Measurements from ENCODE around the gene DTNB. TPM values are rescaled to one million over a fixed set of nuclear protein-coding genes. Genes with fewer than 3 reads are reported as not detected.

The DTNB gene
- total and polyA plus RNA-seq, 2 of the 4 experiments (the other 2 are of a cell fraction) = 3.8 to 5.3 TPM

GRCh38 chr2:25336383-25336841, 337.0 kb downstream of the DTNB start:
- no peak overlapping the region for H3K4me3 ChIP-seq (ENCODE audit: insufficient read depth, low read depth, low read length)
- H2AK5ac ChIP-seq (ENCODE audit: low read depth, low read length) = no peak overlapping the region
- ChIA-PET POLR2A (ENCODE audit: unreplicated experiment) (no interaction called here), CTCF (interaction anchor here (1.6 kb wide), 1 partner anchor 11 kb away, joined by 3 read pairs; no protein-coding TSS in a partner anchor)
- H4K8ac ChIP-seq (ENCODE audit: low read depth in 2 of 2, low read length in 2 of 2) = no peak overlapping the region
- no peak overlapping the region for H2BK120ac ChIP-seq (ENCODE audit: low read depth, low read length)
- H4K91ac ChIP-seq (ENCODE audit: insufficient read depth, low read depth, low read length) = no peak overlapping the region
- H3K14ac ChIP-seq (replicated peaks; ENCODE audit: low read depth, low read length) = no peak overlapping the region
- intact Hi-C loops (cut with micrococcal nuclease) (no loop called here), in situ Hi-C loops (cut with MboI; ENCODE audit: low sequenced_read_pairs) (no loop called here), dilution Hi-C loops (cut with HindIII; ENCODE audit: low sequenced_read_pairs, unreplicated experiment) (no loop called here)
- H3K56ac ChIP-seq (ENCODE audit: extremely low read depth, insufficient read depth, low read length) = no peak overlapping the region
- H3K79me1 ChIP-seq (ENCODE audit: low read depth in 1 of 2, low read length in 2 of 2) = peaks cover 6 to 58% of the 10 kb centered on the region in 2 experiments
- DNase-seq (no peak), ATAC-seq (ENCODE audit: low read depth) (no peak)
- H3K36me3 ChIP-seq (ENCODE audit: control insufficient read depth, insufficient read depth, low read length) = 0 out of 2 replicates have a peak, but pooled peaks cover under 1% of the 10 kb centered on the region
- no peak overlapping the region for H2AK9ac ChIP-seq (replicated peaks; ENCODE audit: low read depth, low read length, poor library complexity)
- H3K4me1 ChIP-seq (ENCODE audit: control insufficient read depth, insufficient read depth, low read length) = peaks cover 8% of the 10 kb centered on the region; the same call in 1 of the 2 replicates
- no peaks in the 10 kb centered on the region for H3K27me3 ChIP-seq (ENCODE audit: control insufficient read depth, insufficient read depth, low read length)
- no peak overlapping the region for H3K9ac ChIP-seq (ENCODE audit: low read depth, low read length)
- 100% methylated on average over 3 of the region's 10 CpGs; no CpG with 5 or more reads in 1 of the 2 experiments for WGBS, 2 experiments (ENCODE audit: extremely low coverage in 2 of 2, insufficient read length in 1 of 2)
- TF ChIP-seq CHD1 (IDR thresholded peaks at IDR 0.05; ENCODE audit: low read depth, low read length) = no peak
- no peak for TF ChIP-seq CEBPB (IDR thresholded peaks at IDR 0.05; ENCODE audit: low read depth, low read length)
- no peak for TF ChIP-seq RFX5 (IDR thresholded peaks at IDR 0.05; ENCODE audit: low read depth, low read length)
- no peak for TF ChIP-seq RCOR1 (IDR thresholded peaks at IDR 0.05; ENCODE audit: insufficient replicate concordance, low read length)
- TF ChIP-seq MAFK (IDR thresholded peaks at IDR 0.05; ENCODE audit: low read depth, low read length) = no peak
- TF ChIP-seq SMC3 (IDR thresholded peaks at IDR 0.05; ENCODE audit: low read depth, low read length) = no peak
- TF ChIP-seq, protein P1, sequence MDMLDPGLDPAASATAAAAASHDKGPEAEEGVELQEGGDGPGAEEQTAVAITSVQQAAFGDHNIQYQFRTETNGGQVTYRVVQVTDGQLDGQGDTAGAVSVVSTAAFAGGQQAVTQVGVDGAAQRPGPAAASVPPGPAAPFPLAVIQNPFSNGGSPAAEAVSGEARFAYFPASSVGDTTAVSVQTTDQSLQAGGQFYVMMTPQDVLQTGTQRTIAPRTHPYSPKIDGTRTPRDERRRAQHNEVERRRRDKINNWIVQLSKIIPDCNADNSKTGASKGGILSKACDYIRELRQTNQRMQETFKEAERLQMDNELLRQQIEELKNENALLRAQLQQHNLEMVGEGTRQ (IDR thresholded peaks at IDR 0.05; ENCODE audit: low read depth, low read length) = no peak
- no peak for TF ChIP-seq POLR2A (IDR thresholded peaks at IDR 0.05; ENCODE audit: low read depth, low read length)
- no peak for TF ChIP-seq MAZ (IDR thresholded peaks at IDR 0.05; ENCODE audit: borderline replicate concordance, low read depth, low read length)
- TF ChIP-seq MXI1 (IDR thresholded peaks at IDR 0.05; ENCODE audit: borderline replicate concordance, low read depth, low read length) = no peak
- no peak for TF ChIP-seq NFE2L2 (IDR thresholded peaks at IDR 0.05; ENCODE audit: low read depth, low read length)
- no peak for TF ChIP-seq RAD21 (IDR thresholded peaks at IDR 0.05; ENCODE audit: low read length)
- no peak for TF ChIP-seq BHLHE40 (IDR thresholded peaks at IDR 0.05; ENCODE audit: low read depth, low read length)
- TF ChIP-seq, protein P2, sequence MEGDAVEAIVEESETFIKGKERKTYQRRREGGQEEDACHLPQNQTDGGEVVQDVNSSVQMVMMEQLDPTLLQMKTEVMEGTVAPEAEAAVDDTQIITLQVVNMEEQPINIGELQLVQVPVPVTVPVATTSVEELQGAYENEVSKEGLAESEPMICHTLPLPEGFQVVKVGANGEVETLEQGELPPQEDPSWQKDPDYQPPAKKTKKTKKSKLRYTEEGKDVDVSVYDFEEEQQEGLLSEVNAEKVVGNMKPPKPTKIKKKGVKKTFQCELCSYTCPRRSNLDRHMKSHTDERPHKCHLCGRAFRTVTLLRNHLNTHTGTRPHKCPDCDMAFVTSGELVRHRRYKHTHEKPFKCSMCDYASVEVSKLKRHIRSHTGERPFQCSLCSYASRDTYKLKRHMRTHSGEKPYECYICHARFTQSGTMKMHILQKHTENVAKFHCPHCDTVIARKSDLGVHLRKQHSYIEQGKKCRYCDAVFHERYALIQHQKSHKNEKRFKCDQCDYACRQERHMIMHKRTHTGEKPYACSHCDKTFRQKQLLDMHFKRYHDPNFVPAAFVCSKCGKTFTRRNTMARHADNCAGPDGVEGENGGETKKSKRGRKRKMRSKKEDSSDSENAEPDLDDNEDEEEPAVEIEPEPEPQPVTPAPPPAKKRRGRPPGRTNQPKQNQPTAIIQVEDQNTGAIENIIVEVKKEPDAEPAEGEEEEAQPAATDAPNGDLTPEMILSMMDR (conservative IDR thresholded peaks at IDR 0.05; ENCODE audit: low read depth, low read length) = no peak
- TF ChIP-seq FOS (IDR thresholded peaks at IDR 0.05; ENCODE audit: low read depth, low read length) = no peak
- no peak for TF ChIP-seq ELK1 (IDR thresholded peaks at IDR 0.05; ENCODE audit: borderline replicate concordance, low read depth, low read length)
- H3K23ac ChIP-seq (ENCODE audit: low read depth, low read length) = no peak overlapping the region
- no peak overlapping the region for H2BK15ac ChIP-seq (ENCODE audit: low read depth, low read length)
- no peaks in the 10 kb centered on the region; the same call in 1 of the 2 replicates for H3K9me1 ChIP-seq (ENCODE audit: insufficient read depth, low read length)
- no peak overlapping the region for H3K4ac ChIP-seq (ENCODE audit: low read depth, low read length)
- no TSS peak for BruUV-seq (replicated peaks)
- no peak overlapping the region for H2BK5ac ChIP-seq (ENCODE audit: low read depth, low read length, poor library complexity, severe bottlenecking)
- H4K20me1 ChIP-seq (ENCODE audit: insufficient read depth, low read length) = peaks cover 66% of the 10 kb centered on the region
- H4K5ac ChIP-seq (ENCODE audit: low read depth, low read length) = no peak overlapping the region
- no peak overlapping the region for H3K18ac ChIP-seq (ENCODE audit: low read depth, low read length)
- H2AFZ ChIP-seq (replicated peaks; ENCODE audit: low read length, poor library complexity) = no peak overlapping the region
- H3K27ac ChIP-seq (ENCODE audit: insufficient read depth, low read length) = no peak overlapping the region
- no peak overlapping the region for H2BK20ac ChIP-seq (ENCODE audit: low read depth, low read length)
- no peaks in the 10 kb centered on the region for H3K9me3 ChIP-seq (ENCODE audit: control insufficient read depth, insufficient read depth, low read length)
- H3K4me2 ChIP-seq (ENCODE audit: low read depth, low read length) = no peak overlapping the region
